LoVo (cell line): ENCODE data around the gene HOMER1.
"Not testable (repeated sequence)": the region's sequence is repeated elsewhere in the genome, so short reads cannot be mapped to it uniquely, and the experiment has no call there.

ENCODE experiments used
- DNase-seq: peaks from one replicate; pipeline ENCODE4 v3.0.0-alpha.2; 2016; ENCODE audit warnings: low spot score

Gene HOMER1

DNA sequence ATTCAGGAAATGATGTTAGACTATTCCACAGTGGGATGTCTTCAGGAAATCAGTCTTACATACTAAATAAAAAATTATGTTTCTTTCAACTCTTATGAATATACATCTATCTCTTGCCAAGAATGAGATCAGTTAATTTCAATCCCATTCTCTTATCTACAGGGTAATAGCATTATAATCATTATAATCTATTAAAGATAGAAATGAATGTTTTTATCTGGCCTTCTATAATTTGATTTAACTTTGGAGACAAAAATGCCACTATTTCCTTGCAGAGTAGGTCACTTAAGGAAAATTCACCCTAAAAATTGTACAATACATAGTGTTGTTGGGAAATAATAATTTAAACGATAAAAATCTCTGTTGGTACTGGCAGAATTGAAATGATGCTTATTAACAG lies 96.4 kb downstream of the HOMER1 start:
- DNase-seq, result no peak

DNA sequence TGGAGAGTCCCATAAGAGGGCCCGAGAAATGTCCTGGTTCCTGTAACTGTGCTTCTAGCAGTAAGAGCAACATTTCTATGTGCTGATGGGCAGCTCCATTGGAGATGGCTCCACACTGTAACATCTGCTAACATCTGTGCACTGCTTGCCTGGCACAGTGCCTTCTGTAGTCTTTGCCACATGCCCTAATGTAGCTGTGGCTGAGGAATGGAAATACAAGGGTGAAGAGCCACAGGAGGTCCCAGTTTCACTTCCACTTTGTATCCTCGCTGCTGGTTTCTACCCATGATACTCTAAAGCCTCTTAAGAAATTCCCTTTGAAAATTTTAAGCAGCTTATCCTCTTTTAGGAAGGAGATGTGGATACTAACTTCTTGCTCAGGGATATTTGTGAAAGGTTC lies 97.4 kb downstream of the HOMER1 start:
- no peak for DNase-seq

DNA sequence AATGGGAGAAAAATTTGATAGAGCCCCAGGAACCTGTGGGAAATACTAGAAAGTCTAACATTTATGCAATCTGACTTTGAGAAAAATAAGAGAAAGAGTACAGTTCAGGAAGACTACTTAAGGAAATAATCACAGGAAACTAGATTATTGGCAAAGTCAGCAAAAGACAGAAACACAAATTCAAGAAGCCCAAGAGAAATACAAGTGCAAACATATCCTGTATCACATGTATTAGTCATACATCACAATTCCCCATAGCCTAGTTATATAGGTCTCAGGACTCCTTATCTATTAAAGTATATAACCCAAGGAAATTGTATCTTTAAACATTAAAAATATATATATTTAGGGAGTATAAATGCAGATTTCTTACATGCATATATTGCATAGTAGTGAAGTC lies 100.8 kb downstream of the HOMER1 start:
- no peak for DNase-seq

DNA sequence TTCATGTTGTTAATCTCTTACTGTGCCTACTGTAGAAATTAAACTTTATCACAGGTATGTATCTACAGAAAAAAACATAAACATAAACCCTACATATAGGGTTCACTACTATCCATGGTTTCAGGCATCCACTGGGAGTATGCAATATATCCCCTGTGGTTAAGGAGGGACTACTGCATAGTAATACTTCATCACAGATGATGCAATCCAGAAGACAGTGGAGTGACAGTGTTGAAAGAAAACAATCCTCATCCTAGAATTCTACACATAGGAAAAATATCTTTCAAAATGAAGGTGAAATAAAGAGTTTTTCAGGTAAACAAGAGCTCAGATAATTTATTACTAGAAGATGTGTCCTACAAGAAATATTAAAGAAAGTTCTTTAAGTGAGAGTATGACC lies 105.9 kb downstream of the HOMER1 start:
- no peak for DNase-seq

DNA sequence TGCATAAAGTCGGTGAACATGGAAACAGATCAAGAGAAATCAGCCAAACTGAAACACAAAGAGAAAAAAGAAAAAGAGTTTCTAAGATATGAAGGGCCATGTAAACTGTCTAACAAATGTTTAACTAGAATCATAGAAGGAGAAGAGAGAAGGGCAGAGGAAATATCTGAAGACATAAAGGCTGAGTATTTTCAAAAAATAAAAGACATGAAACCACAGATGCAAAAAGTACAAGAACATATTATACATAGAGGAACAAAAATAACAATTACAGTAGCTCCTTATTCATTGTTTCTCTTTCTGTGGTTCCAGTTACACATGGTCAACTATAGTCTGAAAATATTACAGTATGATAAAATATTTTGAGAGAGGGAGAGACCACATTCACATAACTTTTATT lies 106.3 kb downstream of the HOMER1 start:
- DNase-seq, result no peak

DNA sequence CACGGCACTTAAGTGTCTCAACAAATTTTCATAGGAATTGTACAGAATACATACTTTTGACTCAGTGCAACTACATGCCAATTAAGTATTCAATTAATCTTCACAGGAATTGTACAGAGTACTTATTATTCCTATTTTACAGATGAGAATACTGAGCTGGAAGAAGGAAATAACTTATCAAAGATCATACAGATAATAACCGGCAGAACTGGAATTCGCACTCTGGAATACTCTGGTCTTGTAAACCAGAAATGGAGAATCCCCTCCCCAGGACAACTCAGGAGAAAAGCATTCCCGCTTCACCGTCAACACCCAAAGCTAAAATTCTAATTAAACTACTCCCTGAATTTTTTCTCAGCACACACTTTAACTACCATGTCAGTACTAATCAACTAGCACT lies 112.7 kb downstream of the HOMER1 start:
- DNase-seq, result no peak

DNA sequence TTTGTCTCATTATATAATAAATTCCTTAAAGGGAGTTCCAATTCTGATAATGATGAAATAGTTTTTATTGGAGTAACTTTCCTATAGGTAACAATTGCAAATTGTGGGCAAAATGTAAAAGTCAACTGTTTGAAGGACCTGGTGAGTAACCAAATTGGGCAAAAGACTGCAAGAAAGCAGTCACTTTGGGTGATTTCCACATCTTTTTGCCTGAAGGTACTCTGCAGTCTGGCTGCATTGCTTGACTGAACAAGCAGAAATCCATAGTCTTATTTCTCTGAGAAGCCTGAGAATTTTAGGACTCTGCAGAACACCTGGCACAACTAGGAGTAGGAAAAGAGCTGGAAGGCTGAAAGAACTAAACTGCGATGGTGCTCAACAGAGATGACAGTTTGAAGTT lies 114.9 kb downstream of the HOMER1 start:
- no peak for DNase-seq

DNA sequence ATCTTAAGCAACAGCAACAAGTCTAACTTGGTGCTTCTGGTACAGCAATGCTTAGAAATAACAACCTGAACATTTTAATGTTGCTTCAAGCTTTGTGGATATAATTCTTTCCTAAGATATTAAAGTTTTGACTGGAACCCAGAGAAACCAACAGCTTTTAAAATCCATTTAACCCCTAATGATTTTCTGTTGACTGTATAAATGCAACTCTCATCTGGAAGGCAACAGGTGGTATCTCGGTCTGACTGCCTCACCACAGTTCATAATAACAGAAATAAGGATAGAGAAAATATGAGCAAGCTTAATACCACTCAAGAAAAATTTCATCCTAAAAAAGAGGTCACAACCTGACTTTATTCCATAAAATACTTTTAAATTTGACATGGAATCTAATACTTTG lies 116.9 kb downstream of the HOMER1 start:
- DNase-seq, result no peak

DNA sequence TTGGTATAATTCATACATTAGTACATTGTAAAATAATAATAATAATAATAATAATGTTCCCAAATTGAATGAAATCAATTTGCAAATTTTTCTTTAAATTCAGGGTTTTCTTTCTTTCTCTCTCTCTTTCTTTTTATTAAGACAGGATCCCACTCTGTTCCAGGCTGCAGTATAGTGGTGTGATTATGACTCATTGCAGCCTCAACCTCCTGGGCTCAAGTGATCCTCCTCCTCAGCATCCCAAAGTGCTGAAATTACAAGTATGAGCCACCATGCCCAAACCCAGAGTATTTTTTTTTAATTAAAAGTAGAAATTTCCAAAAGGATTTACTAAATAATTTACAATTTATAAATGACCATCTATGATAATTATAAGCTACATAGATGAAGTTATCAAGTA lies 117.7 kb downstream of the HOMER1 start:
- DNase-seq, result no peak

DNA sequence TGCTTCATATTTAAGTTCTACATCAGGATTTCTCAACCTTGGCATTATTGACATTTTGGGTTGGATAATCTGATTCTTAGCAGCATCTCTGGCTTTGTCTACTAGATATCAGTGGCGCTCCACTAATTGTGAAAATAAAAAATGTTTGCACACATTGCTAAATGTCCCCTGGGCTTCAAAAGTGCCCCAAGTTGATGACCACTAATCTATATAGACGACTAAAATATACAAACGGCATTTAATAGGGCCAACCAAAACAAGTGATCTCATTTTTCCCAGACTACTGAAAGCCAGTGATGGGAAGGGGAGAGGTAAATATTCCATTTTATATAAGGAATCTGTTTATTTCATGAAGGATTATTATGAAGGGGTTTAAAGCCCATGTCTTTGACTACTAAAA lies 118.6 kb downstream of the HOMER1 start:
- no peak for DNase-seq

DNA sequence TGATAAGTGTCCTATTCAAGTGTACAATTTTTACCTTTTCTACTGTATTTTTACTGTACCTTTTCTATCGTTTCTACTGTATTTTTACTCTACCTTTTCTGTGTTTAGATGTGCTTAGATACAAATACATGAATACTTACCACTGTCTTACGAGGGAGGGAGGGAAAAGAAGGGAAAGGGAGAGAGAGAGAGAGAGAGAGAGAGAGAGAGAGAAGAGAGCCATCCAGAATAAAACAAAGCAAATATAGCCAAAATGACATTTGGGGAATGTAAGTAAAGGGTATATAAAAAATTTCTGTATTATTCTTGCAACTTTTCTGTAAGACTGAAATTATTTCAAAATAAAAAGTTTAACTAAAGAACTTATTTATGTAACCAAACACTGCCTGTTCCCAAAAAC lies 121.2 kb downstream of the HOMER1 start:
- DNase-seq, result no peak

DNA sequence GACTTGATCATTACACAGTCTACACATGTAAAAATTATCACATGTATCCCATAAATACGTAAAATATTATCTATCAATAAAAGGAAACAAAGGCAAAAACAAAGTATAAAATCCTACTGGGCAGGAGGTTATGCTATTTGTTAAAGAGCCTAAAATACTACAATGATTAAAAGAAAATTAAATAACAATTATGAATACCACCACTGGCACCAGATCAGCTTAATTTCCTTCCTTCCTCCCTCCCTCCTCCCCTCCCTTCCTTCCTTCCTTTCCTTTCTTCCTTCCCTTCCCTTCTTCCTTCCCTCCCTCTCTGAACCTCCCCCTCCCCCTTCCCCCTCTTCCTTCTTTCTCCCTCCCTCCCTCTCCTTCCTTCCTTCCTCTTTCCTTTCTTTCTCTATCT lies 127.3 kb downstream of the HOMER1 start:
- DNase-seq, result no peak

DNA sequence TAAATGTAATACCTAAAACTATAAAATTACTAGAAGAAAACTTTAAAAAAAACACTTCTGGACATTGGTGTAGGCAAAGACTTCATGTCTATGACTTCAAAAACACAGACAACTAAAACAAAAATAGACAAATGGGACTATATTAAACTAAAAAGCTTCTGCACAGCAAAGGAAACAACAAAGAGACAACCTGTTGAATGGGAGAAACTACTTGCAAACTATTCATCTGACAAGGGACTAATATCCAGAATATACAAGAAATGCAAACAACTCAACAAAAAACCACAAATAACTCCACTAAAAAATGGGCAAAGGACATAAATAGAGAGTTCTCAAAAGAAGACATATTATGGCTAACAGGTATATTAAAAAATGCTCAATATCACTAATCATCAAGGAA lies 128.8 kb downstream of the HOMER1 start:
- DNase-seq, result not testable (repeated sequence)

DNA sequence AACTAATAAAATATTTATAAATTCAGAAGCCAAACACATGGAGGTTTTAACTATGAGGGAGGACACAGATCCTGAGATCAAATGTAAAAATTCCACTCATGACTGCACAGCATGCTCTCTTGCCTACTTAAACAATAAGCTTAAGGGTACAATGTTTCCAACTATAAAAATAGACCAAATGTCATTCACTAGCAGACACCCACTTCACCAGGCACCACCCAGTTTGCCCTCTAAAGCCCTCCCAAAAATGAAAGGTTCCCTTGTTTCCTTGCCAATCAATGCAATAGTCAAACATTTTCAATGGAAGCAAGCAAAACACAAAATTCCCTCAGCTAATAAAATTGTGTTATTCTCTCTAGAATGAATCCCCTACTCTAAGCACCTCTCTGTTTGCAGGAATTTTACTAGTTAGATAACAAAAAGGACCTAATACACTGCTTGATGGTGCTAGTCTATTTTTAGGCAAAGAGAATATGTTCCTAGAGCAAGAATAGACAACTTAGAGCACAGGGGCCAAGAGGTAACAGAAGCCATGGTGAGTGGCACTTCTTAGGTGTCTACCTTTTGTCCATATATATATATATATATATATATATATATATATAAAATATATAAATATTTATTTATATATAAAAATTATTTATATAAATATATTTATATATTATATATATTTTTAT lies 135.3 kb downstream of the HOMER1 start:
- DNase-seq, result no peak

DNA sequence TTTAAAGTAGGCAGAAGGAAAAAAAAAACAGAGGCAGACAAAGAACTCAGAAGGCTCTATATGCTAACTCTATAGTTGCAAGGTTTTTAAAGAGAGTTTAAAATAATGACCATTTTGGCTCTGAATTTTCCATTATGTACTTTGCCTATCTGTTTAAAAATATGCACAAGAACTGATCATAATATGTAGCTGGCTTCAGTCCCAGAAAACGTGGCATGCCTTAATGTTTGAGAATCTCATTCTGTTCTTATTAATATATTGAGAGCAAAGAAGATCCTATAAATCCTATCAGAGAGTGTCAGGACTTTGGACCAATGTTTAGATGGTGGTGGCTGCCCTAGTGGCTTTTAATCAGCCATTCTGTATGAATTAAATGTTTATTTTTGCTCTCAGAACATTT lies 156.5 kb downstream of the HOMER1 start:
- DNase-seq, result no peak

DNA sequence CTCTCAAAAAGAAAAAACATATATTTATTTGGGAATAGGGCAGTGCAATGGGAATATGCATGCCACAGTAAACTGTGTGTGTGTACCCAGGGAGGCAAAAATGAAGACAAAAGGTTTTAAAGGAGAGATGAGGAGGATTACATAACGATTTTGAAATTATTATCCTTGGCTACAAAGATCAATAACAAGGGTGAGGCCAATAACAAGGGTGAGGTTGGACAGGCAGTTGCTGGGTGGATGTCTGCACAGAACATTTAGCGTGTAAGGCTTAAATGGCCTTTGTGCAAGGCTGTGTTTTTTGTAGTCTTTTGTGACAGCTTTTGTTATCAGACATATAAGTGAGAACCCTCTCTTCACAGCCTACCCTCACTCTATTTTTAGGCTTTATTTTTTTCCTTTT lies 164.1 kb downstream of the HOMER1 start:
- no peak for DNase-seq

DNA sequence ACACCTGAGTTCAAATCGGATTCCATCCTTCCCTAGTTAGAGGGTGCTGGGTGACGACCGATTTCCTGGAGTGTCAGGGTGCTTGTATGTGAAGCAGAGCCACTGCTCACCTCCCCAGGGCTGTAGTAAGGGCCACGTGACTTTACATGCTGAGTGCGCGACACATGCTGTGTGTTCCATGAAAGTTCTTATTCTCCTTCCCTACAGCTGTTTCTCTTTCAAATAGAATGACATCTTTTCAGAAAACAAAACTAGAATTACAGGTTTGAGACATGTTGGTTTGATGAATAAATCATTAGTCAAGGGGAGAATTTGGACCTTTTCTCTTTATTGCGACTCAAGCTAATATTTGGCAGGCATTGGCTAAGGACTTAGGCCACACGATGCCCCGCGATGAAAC lies 164.9 kb downstream of the HOMER1 start:
- no peak for DNase-seq

DNA sequence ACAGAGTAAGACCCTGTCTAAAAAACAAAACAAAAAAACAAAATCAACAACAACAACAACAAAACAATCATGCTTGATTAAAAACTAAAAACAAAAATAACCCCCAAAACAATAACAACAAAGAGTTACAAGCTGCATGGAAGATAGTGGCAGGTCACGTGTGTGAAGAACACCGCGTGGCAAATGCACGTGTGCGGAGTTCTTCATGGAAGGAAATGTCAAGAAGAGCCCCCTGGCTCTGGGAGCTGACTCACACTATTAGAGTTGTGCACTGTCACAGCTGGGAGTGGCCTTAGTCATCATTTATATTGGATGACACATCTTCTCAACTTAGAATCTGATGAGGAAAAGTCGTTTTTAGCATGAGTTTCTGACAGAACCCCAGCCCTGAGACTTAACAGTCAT lies 167.5 kb downstream of the HOMER1 start:
- DNase-seq, result peak; percentile 64

DNA sequence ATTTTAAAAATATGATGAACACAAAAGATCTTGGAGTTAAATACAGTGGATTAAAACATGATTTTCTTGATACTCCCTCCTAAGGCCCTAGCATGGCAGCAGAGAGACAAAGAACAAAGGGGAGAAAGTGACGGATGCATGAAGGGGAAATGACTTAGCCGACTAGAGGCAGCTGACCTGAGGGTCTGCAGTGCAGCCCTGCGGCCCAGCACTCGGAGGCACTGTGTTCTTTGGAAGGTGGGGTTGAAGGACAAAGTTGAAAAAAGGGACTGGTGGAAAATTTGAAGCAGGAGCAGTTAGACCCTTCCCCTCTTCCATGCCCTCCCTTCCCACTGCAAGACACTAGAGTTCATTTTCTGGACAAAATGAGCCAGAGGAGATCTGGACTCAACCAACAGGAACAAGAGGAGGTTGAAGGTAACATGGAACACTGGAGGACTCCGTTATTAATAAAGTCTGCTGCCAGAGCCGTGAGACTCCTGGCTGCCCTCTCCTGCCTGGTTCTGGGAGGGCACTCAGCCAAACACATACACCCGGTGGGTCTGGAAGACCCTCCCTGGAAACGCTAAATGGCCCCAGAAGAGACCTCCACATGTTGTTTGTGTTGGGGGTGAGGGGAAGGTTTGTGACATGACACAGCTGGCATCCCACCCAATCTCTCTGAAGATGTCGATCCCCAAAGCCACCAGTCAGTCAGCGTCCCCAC lies 179.9 kb downstream of the HOMER1 start:
- DNase-seq, result no peak

DNA sequence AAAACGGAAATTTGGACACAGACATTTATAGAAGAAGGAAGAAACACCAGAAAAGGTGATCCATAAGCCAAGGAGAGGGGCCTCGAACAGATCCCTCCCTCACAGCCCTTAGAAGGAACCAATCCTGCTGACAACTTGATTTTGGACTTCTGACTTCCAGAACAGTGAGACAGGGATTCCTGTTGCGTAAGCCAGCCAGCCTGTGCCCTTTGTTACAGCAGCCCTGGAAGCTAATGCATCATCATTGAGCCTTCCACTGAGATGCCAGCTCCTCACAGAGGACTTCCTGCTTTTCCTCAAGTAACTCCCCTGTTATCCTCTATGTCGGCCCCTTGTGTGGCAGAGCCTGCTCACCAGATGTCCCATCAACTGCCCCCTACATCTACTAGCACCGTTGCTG lies 183.9 kb downstream of the HOMER1 start:
- no peak for DNase-seq

DNA sequence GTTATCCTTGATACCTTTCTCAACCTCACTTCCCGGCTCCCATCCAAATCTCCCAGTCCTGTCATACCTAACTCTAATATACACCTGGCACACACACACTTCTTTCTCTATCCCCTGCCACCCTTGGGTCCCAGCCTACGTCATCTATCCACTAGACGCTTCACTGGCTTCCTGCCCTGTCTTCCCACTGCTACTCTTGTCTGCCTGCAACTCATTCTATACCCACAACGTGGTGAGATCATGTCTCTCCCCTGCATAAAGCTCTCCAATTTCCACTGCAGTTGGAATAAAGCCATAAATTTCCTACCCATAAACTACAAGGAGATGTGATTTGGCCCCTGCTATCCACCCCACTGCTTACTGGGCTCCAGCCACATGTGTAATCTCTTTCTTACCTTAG lies 184.5 kb downstream of the HOMER1 start:
- DNase-seq, result no peak
